GM18870 (cell line): Measurements from ENCODE around the gene STIP1.

Source experiments
- ATAC-seq: cut with Tn5 transposase; IDR thresholded peaks from one replicate; pipeline ENCODE4 v1.9.1; 2021; ENCODE audit warnings: moderate library complexity; ENCODE audit not compliant: unreplicated experiment

The STIP1 gene

DNA sequence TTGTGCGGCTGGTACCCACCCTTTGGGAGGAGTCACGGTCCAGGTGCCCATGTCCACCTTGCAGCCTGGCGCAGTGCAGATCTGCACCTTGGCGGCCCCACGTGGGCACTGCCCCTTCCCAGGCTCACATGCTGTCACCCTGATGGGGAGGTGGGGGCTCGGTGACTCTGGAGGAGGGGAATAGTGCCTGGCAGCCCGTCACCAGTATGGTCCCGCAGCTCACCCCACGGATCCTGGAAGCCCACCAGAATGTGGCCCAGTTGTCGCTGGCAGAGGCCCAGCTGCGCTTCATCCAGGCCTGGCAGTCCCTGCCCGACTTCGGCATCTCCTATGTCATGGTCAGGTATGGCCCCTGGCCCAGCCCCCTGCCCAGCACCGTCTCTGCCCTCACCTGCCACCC is 34.8 kb downstream of the STIP1 start:
- no peak for ATAC-seq

DNA sequence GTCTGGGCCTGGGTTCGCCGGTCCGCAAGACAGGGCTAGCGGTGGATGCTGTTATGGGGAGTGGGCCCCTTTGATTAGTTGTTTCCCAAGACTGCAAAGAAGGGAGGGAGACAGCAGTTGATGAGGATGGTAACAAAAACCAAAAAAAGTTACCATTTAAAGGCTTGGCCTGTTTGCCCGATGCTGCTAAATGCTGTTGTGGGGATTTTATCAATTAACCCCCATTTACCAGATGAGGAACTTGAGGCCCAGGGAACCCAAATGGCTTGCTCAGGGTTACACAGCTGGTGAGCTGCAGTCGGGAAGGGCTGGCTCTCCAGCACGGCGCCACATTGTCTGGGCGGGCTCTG is 36.7 kb downstream of the STIP1 start:
- no peak for ATAC-seq

DNA sequence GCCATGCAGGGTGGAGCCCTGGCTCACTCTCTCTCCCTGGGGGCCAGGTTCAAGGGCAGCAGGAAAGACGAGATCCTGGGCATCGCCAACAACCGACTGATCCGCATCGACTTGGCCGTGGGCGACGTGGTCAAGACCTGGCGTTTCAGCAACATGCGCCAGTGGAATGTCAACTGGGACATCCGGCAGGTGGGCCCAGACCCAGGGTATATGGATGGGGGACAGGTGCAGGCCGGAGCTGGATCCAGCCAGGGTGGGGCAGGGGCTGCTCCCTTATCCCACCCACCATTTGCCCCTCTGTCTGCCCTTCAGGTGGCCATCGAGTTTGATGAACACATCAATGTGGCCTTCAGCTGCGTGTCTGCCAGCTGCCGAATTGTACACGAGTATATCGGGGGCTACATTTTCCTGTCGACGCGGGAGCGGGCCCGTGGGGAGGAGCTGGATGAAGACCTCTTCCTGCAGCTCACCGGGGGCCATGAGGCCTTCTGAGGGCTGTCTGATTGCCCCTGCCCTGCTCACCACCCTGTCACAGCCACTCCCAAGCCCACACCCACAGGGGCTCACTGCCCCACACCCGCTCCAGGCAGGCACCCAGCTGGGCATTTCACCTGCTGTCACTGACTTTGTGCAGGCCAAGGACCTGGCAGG is 37.2 kb downstream of the STIP1 start:
- ATAC-seq = no peak

DNA sequence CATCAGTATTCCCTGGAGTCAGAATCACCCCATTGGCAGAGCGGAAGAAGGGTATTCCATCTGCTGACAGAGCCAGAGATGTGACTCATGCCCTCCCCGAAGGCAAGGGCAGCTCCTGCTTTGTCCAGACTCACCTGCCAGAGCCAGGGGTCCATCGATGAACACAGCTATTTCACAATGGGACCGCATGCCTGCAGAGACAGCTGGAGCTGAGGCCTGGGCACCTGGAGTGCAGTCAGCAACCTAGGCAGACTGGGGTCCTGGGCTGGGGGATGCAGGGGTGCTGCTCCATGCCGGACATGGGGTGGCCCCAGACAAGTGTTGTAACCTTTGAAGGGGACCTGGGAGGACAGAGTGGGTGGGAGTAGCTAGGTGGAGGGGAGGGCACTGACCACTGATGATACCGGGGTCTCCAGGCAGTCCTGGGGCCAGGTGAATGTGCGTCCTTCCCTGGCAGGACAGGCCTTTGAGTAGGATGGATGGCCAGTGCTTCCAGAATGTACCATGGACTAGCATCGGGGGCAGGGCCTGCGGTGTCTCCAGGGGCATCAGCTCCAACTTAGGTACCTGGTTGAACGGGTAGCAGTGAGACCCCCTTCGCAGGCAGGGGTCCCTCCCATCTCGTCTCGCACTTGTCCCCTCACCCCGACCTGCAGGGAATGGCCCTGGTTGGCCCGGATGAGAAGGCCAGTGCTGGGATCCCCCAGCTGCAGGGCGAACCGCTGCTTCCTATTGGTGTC is 38.4 kb downstream of the STIP1 start:
- no peak for ATAC-seq

DNA sequence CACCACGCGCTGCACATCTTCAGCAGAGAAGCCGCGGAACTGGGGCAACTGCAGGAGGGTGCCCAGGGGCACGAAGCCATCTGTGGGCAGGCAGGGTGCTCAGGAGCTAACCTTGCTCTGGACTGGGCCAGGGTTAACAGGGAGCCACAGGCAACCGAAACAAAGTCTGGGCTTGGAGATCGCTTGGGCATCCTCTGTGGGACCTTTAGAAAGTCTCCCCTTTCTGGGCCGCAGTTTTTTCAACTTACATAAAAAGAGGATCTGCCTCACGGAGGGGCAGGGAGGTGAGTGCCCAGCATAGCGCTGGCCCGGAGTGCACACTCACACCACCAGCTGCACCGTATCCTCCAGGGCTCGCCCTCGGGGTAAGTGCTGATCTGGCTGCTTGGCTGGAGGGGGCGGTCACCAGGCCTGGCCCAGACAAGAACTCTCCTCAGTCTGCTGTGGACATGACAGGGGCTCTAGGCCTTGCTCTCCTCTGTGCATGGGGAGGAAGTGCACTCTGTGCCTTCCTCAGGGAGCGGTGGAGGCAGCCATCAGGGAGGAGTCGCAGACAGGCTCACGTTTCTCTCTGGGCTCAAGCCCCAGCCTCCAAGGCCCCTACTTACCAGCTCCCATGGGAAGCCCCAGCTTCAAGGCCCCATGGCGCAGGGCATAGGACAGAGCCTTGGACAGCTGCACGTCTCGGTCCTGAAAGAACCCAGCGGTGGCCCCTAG is 39.1 kb downstream of the STIP1 start:
- no peak for ATAC-seq

DNA sequence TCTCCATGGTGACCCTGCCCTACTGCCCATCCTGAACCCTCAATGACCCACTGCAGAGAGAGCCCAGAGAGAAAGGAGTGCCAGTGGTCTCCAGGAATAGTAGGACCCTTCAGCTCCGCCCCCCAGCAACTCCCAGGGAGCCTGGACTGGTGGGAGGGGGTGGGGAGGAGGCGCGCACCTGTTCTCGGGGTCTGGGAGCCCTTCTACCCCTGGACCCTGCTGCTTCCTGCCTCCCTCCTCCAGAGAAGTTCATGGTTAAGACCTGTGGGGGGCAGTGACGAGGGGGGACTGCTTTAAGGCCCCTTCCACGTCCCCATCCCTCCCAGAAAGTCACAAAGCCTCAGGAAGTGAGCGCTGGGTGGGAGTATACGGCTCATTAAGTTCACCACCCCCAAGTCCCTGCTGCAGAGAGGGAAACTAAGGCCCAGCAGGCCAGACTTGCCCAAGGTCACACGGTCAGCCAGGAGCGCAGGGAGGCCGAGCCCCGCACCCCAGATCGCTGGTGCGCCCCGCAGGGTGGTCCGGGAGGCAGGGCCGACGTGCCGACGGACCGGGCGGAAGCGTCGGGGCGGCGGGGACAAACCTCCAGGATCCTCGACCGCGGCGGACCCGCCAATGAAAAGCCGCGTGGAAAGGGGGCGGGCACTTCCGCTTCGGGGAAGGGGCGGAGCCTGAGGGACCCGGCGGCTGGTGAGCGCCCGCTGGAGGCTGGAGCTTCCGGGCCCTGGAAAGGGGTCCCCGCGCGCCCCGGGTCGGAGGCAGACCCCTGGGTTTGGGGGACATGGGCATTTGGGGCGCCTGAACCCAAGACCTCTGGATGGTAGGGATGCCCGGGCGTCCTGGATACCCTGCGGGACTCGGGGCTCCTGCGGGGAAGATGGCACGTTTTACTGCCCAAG is 39.9 kb downstream of the STIP1 start, which contains the start of the genes NUDT22 and TRPT1:
Gene NUDT22, plus strand, starts transcription at position 667 of the 899 bp plus-strand sequence. CDS start 379 bp downstream, outside the sequence.
Gene TRPT1, minus strand, starts transcription at position 579 of the 899 bp plus-strand sequence. Its CDS starts 326 bp downstream, at position 253.
- no peak for ATAC-seq

DNA sequence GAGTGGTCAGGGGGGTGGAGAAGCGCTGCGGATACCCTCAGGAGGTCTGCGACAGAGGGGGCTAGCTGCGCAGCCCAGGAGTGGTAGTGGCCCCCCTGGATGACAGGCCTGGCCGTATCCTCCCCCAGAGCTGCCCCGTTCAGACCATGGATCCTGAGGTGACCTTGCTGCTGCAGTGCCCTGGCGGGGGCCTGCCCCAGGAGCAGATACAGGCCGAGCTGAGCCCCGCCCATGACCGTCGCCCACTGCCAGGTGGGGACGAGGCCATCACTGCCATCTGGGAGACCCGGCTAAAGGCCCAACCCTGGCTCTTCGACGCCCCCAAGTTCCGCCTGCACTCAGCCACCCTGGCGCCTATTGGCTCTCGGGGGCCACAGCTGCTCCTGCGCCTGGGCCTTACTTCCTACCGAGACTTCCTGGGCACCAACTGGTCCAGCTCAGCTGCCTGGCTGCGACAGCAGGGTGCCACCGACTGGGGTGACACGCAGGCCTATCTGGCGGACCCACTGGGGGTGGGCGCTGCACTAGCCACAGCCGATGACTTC is 40.6 kb downstream of the STIP1 start:
- no peak for ATAC-seq

DNA sequence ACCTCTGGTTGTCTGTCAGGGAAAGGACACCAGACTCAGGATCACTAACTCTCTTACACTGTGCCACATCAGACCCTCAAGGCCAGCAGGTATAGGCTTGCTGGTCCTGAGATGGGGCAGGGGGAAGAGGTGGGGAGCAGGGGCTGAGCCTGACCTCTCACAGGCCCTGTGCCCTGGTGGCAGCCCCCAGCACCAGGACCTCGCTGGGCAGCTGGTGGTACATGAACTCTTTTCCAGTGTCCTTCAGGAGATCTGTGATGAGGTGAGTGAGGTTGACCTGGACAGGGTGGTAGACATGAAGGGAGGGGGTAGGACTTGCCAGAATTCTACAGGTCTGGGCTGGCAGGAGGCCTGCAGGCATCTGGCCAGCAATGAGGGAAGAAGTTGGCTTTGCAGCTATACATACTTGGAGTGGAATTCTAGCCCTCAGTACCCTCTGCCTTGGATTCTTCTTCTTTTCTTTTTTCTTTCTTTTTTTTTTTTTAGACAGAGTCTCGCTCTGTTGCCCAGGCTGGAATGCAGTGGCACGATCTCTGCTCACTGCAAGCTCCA is 41.5 kb downstream of the STIP1 start:
- no peak for ATAC-seq

DNA sequence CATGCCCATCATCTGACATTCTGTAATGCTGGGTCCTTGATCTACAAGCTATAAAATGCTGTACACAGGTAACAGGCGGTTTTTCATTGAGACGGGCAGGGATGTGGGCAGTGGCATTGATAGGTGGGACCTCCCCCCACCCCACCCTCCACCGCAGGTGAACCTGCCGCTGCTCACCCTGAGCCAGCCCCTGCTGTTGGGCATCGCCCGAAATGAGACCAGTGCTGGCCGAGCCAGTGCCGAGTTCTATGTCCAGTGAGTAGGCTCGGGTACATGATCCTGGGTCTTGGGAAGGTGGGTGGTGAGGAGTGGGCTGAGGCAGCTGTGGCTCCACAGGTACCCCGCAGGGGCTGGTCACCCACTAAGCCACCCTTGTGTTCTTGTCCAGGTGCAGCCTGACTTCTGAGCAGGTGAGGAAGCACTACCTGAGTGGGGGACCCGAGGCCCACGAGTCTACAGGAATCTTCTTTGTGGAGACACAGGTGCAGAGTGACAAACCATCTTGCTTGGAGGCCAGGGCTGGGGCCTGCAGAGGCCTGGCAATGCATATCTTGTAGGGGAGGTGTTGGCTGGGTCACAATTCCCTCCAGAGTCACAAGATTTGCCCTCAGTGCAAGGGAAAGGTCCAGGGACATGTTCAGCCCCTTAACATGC is 43.2 kb downstream of the STIP1 start:
- no peak for ATAC-seq

DNA sequence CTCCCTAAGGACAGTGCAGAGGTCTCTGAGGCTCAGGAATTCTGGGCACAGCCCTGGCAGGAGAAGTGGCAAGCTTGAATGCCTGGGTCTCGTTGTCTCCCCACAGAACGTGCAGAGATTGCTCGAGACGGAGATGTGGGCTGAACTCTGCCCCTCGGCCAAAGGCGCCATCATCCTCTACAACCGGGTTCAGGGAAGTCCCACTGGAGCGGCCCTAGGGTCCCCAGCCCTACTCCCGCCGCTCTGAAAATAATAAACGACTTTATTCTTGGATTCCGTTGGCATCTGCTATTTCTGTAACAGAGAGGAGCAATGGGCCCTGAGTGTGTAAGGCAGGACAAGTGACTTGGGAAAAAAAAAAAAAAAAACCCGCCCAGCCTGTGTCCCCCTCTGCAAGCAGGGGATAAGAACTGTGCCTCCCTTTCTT is 43.8 kb downstream of the STIP1 start:
- ATAC-seq = no peak

DNA sequence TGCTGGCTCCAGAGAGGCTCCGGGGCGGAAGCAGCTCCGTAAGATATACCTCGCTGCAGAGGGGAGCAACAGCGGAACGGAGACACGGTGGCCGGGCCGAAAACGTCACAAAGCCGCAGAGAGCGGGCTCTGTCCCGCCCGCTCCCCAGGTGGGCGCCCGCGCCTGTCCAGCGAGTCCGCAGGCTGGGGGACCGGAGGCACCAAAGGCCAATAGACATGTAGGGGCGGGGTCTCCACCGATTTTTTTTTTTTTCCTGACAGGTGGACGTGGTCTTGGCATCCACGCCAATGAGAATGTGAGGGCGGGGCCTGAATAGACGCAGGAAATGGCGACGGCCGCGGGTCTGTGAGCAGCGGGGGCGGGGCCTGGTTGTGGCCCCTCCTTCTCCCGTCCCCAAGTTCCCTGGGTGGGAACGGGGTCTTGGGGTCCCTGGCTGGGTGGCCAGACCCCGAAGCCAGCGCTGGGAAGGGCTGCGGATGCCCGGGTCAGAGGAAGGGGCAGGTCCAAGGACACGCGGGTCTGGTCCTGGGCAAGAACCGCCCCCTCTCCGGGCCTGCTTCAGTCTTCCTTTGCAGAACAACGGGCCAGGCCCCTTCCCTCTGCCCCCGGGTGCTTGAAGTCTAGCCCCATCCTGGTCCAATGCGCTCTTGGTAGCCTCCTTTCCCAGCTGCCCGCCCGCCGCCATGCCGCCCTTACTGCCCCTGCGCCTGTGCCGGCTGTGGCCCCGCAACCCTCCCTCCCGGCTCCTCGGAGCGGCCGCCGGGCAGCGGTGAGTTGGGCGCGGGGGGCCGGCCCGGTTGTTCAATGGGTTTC is 44.4 kb downstream of the STIP1 start, which contains the start of gene DNAJC4:
Gene DNAJC4, plus strand, starts transcription at position 378 of the 814 bp plus-strand sequence. Its CDS starts 307 bp downstream, at position 685.
- peak; percentile 43 for ATAC-seq

DNA sequence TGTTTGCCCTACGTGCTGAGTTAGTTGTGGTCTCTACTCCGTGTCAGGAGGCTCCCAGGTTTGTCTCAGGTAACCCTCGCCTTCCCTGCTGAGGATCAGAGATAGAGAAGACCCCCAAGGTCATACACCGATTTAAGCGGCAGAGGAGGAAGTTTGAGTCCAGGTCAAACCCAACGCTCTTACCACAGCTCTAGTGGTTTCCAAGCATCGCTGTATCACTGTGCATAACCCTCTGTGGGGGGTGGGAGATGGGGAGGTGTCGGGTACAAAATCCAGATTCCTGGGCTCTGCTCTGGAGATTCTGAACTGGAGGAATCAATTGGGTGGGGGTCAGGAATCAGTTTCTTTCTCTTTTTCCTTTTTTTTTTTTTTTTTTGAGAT is 45.0 kb downstream of the STIP1 start:
- ATAC-seq = no peak

DNA sequence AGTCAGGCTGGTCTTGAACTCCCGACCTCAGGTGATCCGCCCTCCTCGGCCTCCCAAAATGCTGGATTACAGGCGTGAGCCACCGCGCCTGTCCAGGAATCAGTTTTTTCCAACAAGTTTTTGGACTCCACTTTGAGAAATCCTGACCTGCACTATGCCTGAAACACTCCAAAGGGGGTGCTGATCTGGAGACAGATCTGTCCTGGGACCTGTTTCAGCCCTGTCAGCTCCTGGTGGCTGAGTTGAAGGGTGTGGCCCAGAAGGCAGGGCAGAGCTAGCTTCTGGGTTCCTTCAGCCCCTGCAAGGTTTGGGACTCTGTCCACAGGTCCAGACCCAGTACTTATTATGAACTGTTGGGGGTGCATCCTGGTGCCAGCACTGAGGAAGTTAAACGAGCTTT is 45.6 kb downstream of the STIP1 start:
- ATAC-seq = no peak

DNA sequence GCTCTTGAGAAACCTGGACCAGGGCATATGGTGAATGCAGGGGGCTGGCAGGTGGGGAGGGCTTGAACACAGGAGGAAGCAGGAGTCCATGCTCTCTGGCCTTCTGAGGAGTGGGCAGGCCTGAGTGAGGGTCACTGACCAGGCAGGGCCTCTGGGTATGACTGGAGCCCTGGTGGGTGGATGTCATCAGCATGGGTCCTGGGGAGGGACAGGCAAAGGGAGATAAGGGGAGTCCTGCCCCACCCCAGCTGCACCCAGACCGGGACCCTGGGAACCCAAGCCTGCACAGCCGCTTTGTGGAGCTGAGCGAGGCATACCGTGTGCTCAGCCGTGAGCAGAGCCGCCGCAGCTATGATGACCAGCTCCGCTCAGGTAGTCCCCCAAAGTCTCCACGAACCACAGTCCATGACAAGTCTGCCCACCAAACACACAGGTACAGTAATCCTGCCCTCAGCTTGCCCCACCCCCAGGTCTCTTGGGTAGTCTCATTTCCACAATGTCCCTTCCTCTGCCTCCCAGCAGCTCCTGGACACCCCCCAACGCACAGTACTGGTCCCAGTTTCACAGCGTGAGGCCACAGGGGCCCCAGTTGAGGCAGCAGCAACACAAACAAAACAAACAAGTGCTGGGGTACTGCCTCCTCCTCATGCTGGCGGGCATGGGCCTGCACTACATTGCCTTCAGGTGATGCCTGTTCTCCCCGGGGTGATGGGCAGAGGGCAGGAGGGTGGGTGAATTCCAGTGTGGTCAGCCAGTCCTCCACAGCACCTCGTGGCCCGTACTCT is 46.4 kb downstream of the STIP1 start:
- ATAC-seq = no peak

DNA sequence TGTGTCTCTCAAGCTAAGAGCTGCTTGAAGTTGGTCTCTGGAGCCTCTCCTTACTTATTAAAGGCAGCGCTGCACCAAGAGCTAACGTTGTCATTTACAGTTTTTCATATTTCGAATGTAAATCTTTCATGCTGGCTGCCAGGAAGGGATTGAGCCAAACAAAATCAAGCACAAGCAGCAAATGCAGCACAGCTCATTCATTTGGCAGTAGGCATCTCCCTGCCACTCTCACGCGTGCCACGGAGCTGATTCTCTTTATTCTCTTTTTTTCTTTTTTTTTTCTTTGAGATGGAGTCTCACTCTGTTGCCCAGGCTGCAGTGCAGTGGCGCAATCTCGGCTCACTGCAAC is 47.0 kb downstream of the STIP1 start:
- no peak for ATAC-seq

DNA sequence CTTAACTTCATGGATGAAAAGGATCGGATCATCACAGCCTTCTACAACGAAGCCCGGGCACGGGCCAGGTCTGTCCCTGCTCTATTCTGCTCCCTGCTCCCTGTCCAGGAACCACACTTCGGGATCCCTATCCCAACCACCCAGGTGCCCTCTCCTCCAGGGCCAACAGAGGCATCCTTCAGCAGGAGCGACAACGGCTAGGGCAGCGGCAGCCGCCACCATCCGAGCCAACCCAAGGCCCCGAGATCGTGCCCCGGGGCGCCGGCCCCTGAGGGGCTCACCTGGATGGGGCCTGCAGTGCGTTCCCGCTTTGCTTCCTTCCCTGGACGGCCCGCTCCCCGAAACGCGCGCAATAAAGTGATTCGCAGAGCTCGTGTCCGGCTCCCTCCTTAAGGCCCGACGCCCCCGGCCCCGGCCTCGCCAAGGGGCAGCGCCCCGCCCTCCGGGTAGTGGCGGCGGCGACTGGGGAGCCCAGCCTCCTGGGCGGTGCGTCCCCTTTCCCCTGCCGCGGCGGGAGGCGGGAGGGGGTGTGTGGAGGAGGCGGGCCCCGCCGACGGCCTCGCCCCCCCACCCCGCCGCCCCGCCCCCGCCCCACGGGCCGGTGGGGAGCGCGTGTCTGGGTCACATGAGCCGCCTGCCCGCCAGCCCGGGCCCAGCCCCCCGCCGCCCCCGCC is 48.1 kb downstream of the STIP1 start, which contains the start of gene VEGFB:
Gene VEGFB, plus strand, starts transcription at position 672 of the 674 bp plus-strand sequence. CDS start 250 bp downstream, outside the sequence.
- no peak for ATAC-seq

DNA sequence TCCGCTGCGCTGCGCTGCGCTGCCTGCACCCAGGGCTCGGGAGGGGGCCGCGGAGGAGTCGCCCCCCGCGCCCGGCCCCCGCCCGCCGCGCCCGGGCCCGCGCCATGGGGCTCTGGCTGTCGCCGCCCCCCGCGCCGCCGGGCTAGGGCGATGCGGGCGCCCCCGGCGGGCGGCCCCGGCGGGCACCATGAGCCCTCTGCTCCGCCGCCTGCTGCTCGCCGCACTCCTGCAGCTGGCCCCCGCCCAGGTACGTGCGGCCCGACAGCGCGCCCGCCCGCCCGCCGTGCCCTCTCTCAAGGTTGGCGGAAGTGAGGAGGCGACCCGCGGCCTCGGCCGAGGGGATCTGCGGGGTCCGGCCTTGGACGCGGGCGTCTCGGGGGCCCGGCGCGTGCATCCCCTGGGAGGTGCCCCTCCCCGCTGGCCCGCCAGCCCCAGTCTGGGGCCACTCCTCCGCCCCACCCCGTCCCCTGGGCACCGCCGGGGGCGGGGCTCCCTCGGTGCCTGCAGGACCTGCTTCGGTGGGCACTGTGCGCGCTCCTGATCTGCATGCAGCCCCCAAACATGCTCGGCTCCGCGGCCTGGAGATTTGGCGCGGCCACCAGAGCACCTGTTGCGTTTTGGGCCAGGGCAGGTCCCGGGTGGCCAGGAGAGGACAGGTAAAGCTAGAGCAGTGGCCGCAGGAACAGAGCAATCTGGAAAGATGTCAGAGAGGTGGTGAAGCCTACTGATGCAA is 48.8 kb downstream of the STIP1 start:
- no peak for ATAC-seq
